ENCODE results near the gene ALDH18A1. TPM values are rescaled to one million over a fixed set of nuclear protein-coding genes. Genes with fewer than 3 reads are reported as not detected.

ALDH18A1 gene
- total and polyA plus RNA-seq, 2 of the 8 experiments (the other 6 are each of a cell fraction or from before 2014, with no cell fraction given): 59.6 to 128 TPM

GRCh38 chr10:95561177-95561863 is 95.2 kb downstream of the ALDH18A1 start, which contains the start of gene SORBS1:
TSS of gene SORBS1 (minus strand) at chr10:95561371. CDS start at chr10:95441135, 120,236 bp downstream.
- 0 out of 2 replicates have a peak within 1 kb of the TSS, but pooled peaks have one; percentile 5 for H2BK5ac ChIP-seq (ENCODE audit: low read depth, low read length)
- no peak within 1 kb of the TSS for H4K5ac ChIP-seq (ENCODE audit: insufficient read length, low read depth, low read length)
- peaks cover 14% of the 10 kb centered on the region for H3K23me2 ChIP-seq (ENCODE audit: low read depth, low read length)
- H3K4ac ChIP-seq (replicated peaks; ENCODE audit: insufficient read length, low read depth, low read length): no peak within 1 kb of the TSS
- 3% methylated on average over 56 of the region's 77 CpGs; no CpG with 5 or more reads in 1 of the 2 experiments for WGBS, 2 experiments (ENCODE audit: extremely low coverage in 1 of 2, insufficient coverage in 1 of 2, insufficient read length in 1 of 2, insufficient replicate concordance in 2 of 2, low coverage in 1 of 2, low lambda C conversion rate in 2 of 2, missing lambda C conversion rate in 1 of 2)
- H3K23ac ChIP-seq (ENCODE audit: insufficient read length): no peak within 1 kb of the TSS
- H2BK20ac ChIP-seq (ENCODE audit: low read length): no peak within 1 kb of the TSS
- H3K56ac ChIP-seq (replicated peaks; ENCODE audit: insufficient read length, low read depth, low read length): peak within 1 kb of the TSS; percentile 32
- POLR2A ChIA-PET (ENCODE audit: partially characterized antibody): interaction anchor here (0.7 to 1.5 kb wide), 4 partner anchors 12 to 84 kb away, joined by 3 to 4 read pairs (median 3); no protein-coding TSS in a partner anchor
- peak within 1 kb of the TSS; percentile 90; the same call in 1 of the 2 replicates for H2BK12ac ChIP-seq (ENCODE audit: low read depth, low read length)
- peak within 1 kb of the TSS; percentile 79; the same call in 1 of the 2 replicates for H4K8ac ChIP-seq (ENCODE audit: extremely low read depth, insufficient read depth, low read length)
- no peaks in the 10 kb centered on the region; a peak in 3 of 7 replicates for H3K27me3 ChIP-seq (replicated peaks in 1 of 4; ENCODE audit: control insufficient read depth in 3 of 4, extremely low read depth in 1 of 4, insufficient read depth in 3 of 4, low read length in 3 of 4)
- H2BK120ac ChIP-seq (replicated peaks; ENCODE audit: low read depth, low read length): no peak within 1 kb of the TSS
- peak within 1 kb of the TSS; percentile 99 for H3K4me2 ChIP-seq (ENCODE audit: insufficient read depth in 1 of 2, low read depth in 2 of 2, low read length in 2 of 2)
- peaks cover 6% of the 10 kb centered on the region; the same call in 1 of the 2 replicates for H3K79me1 ChIP-seq (ENCODE audit: low read depth, low read length)
- FAIRE-seq (no peak), DNase-seq (ENCODE audit: low read depth in 1 of 2, low spot score in 2 of 2) (peak; percentile 80 to 92)
- no peak within 1 kb of the TSS for H4K91ac ChIP-seq (replicated peaks; ENCODE audit: insufficient read length, low read length)
- peaks cover 6 to 30% (median 17%) of the 10 kb centered on the region in 4 experiments; a peak in 6 of 7 replicates for H3K4me1 ChIP-seq (replicated peaks in 1 of 4; ENCODE audit: control insufficient read depth in 3 of 4, insufficient read depth in 4 of 4, low read length in 3 of 4)
- no peaks in the 10 kb centered on the region for H3K36me3 ChIP-seq (ENCODE audit: control insufficient read depth in 2 of 4, insufficient read depth in 4 of 4, low read length in 3 of 4)
- no peak within 1 kb of the TSS for H3K14ac ChIP-seq (ENCODE audit: insufficient read length)
- 0 out of 2 replicates have a peak within 1 kb of the TSS, but pooled peaks have one; percentile 54 for H2BK15ac ChIP-seq (ENCODE audit: low read length)
- CTCF ChIA-PET (ENCODE audit: partially characterized antibody): interaction anchor here (0.8 to 1.4 kb wide), 5 partner anchors 9 to 187 kb away, joined by 3 to 4 read pairs (median 3); no protein-coding TSS in a partner anchor
- peaks cover 7 to 11% of the 10 kb centered on the region in 2 experiments for H4K20me1 ChIP-seq (replicated peaks in 1 of 2; ENCODE audit: control insufficient read depth in 1 of 2, insufficient read depth in 2 of 2, low read length in 2 of 2)
- H3K9ac ChIP-seq (replicated peaks in 1 of 4; ENCODE audit: extremely low read depth in 1 of 4, low read depth in 3 of 4, low read length in 3 of 4): peak within 1 kb of the TSS; percentile 17 to 65 (median 44); a peak in 6 of 7 replicates
- H2AK5ac ChIP-seq (ENCODE audit: low read depth, low read length): no peak within 1 kb of the TSS; the same call in 1 of the 2 replicates
- H3K9me3 ChIP-seq (ENCODE audit: insufficient read depth in 2 of 2, low read depth in 1 of 2, low read length in 1 of 2): no peaks in the 10 kb centered on the region
- H3K4me3 ChIP-seq (ENCODE audit: extremely low read depth in 1 of 4, insufficient read depth in 2 of 4, low read depth in 3 of 4, low read length in 4 of 4): peak within 1 kb of the TSS; percentile 59 to 93 (median 78)
- peak within 1 kb of the TSS; percentile 62; the same call in 1 of the 2 replicates for H3K18ac ChIP-seq (ENCODE audit: extremely low read depth, low read length)
- no peak within 1 kb of the TSS for H2AFZ ChIP-seq (ENCODE audit: low read length)
- H3K27ac ChIP-seq (ENCODE audit: low read depth, low read length): no peak within 1 kb of the TSS; the same call in 1 of the 2 replicates
- H3K79me2 ChIP-seq (ENCODE audit: control insufficient read depth in 1 of 2, insufficient read depth in 2 of 2, low read length in 2 of 2): peaks cover 0 to 31% of the 10 kb centered on the region in 2 experiments; a peak in 2 of 4 replicates
- TF ChIP-seq JUND (IDR thresholded peaks at IDR 0.05; ENCODE audit: low read length) (0 out of 2 replicates have a peak, but pooled peaks have one; percentile 19), CTBP2 (IDR thresholded peaks at IDR 0.05; ENCODE audit: borderline replicate concordance, insufficient read depth, insufficient read length, low read length) (peak; percentile 30), CHD2 (IDR thresholded peaks at IDR 0.05; ENCODE audit: low read length) (no peak), RNF2 (IDR thresholded peaks at IDR 0.05; ENCODE audit: borderline replicate concordance, low read depth, low read length, missing control alignments, poor library complexity, severe bottlenecking) (no peak), TAF7 (optimal IDR thresholded peaks at IDR 0.05; ENCODE audit: borderline replicate concordance, low read depth, low read length) (peak; percentile 16), TEAD4 (IDR thresholded peaks at IDR 0.05; ENCODE audit: low read depth, low read length) (no peak), POLR2AphosphoS5 (IDR thresholded peaks at IDR 0.05; ENCODE audit: low read depth, low read length) (peak; percentile 65; the same call in 1 of the 2 replicates), KDM4A (IDR thresholded peaks at IDR 0.05; ENCODE audit: low read depth, low read length, severe bottlenecking) (no peak), RBBP5 (IDR thresholded peaks at IDR 0.05; ENCODE audit: borderline replicate concordance, low read depth, low read length) (no peak; the same call in 1 of the 2 replicates)
- TF ChIP-seq, protein P1, sequence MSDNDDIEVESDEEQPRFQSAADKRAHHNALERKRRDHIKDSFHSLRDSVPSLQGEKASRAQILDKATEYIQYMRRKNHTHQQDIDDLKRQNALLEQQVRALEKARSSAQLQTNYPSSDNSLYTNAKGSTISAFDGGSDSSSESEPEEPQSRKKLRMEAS (IDR thresholded peaks at IDR 0.05): peak; percentile 42; the same call in 1 of the 2 replicates

All from H1 (cell line).